Tibial nerve (tissue), 3 donors: ENCODE data around the gene SDK1.

Experiments used
- CTCF ChIP-seq, 5 experiments: fragments of 200-600 bp in 3 of 5; fragments of 450-650 bp in 2 of 5; sonication (generic) in 3 of 5; IDR thresholded peaks; one replicate each; pipeline ENCODE4 v1.5.1; 2016 to 2019; ENCODE audit warnings: antibody characterized with exemption in 5 of 5, mild to moderate bottlenecking in 3 of 5, moderate library complexity in 2 of 5
- POLR2A ChIP-seq, 2 donors: fragments of 450-650 bp; IDR thresholded peaks; one replicate each; pipeline ENCODE4 v1.6.1; 2017; ENCODE audit warnings: antibody characterized with exemption in 2 of 2, mild to moderate bottlenecking in 2 of 2, moderate library complexity in 2 of 2

GRCh38 chr7:3969286-3969685, 668.2 kb downstream of the SDK1 start:
- TF ChIP-seq POLR2A (IDR thresholded peaks at IDR 0.05) (no peak), CTCF (IDR thresholded peaks at IDR 0.05) (no peak)
